ENCODE results near the gene DFFB. TPM values are rescaled to one million over a fixed set of nuclear protein-coding genes. Genes with fewer than 3 reads are reported as not detected.

DFFB gene
- total RNA-seq, 1 experiment from 2014 or later: 17.1 TPM

GRCh38 chr1:3924186-3924824 is 67.0 kb downstream of the DFFB start:
- ChIA-PET POLR2A (ENCODE audit: unreplicated experiment) (no interaction called here), CTCF (no interaction called here)
- Histone ChIP-seq H3F3A (ENCODE audit: low read length, unreplicated experiment) (no peaks in the 10 kb centered on the region), H3K4me3 (ENCODE audit: low read length) (no peak overlapping the region), H4K20me1 (ENCODE audit: low read length) (no peaks in the 10 kb centered on the region), H3K79me2 (ENCODE audit: low read length) (no peaks in the 10 kb centered on the region), H3K27ac (ENCODE audit: low read length) (no peak overlapping the region), H3K27me3 (ENCODE audit: low read length) (peaks cover 58% of the 10 kb centered on the region), H3K4me1 (ENCODE audit: insufficient read depth, low read length) (no peaks in the 10 kb centered on the region), H3K9me2 (replicated peaks; ENCODE audit: low read length) (no peaks in the 10 kb centered on the region), H3K9ac (ENCODE audit: low read length) (no peak overlapping the region), H3K36me3 (ENCODE audit: low read depth, low read length) (no peaks in the 10 kb centered on the region), H3K4me2 (ENCODE audit: low read length) (no peak overlapping the region), H2AFZ (ENCODE audit: low read length) (no peak overlapping the region), H3K9me3 (ENCODE audit: low read length) (no peaks in the 10 kb centered on the region)
- intact Hi-C loops (cut with micrococcal nuclease): no loop called here
- BruUV-seq (replicated peaks): no TSS peak
- ATAC-seq (no peak), DNase-seq (no peak)
- no peak for TF ChIP-seq CTCF (conservative IDR thresholded peaks at IDR 0.05; ENCODE audit: low read depth, low read length)
- no peak for TF ChIP-seq EZH2 (IDR thresholded peaks at IDR 0.05; ENCODE audit: low read length, unreplicated experiment)
- TF ChIP-seq EZH2phosphoT487 (IDR thresholded peaks at IDR 0.05; ENCODE audit: borderline replicate concordance, low read length): no peak

DNA sequence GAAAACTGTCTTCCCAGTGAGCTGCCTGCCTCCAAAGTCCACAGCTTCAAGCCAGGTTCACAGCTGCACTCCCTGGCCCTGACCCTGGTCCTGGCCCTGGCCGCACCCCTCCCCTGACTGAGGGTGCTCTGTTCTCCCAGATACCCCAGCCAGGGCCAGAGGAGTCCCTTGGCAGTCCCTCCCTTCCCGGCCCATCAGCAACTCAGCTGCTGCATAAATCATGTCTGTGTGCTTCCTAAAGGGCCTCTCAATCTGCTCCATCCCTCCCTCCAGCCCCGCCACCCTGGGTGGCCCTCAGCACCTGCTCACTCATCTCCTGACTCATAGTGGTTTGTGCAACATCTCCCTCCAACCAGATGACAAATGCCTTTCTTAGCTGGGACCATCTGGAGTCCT is 67.5 kb downstream of the DFFB start:
- H3K9me3 ChIP-seq (ENCODE audit: low read length): no peaks in the 10 kb centered on the region
- no peaks in the 10 kb centered on the region for H4K20me1 ChIP-seq (ENCODE audit: low read length)
- intact Hi-C loops (cut with micrococcal nuclease): no loop called here
- H3K27me3 ChIP-seq (ENCODE audit: low read length): peaks cover 53% of the 10 kb centered on the region
- no peaks in the 10 kb centered on the region for H3F3A ChIP-seq (ENCODE audit: low read length, unreplicated experiment)
- no peaks in the 10 kb centered on the region for H3K79me2 ChIP-seq (ENCODE audit: low read length)
- no TSS peak for BruUV-seq (replicated peaks)
- ChIA-PET CTCF (no interaction called here), POLR2A (ENCODE audit: unreplicated experiment) (no interaction called here)
- DNase-seq (peak; percentile 56), ATAC-seq (peak; percentile 19; the same call in 1 of the 2 replicates)
- no peak overlapping the region for H3K4me3 ChIP-seq (ENCODE audit: low read length)
- H3K4me1 ChIP-seq (ENCODE audit: insufficient read depth, low read length): no peaks in the 10 kb centered on the region
- no peaks in the 10 kb centered on the region for H3K9me2 ChIP-seq (replicated peaks; ENCODE audit: low read length)
- no peak overlapping the region for H2AFZ ChIP-seq (ENCODE audit: low read length)
- no peak overlapping the region for H3K9ac ChIP-seq (ENCODE audit: low read length)
- no peak for TF ChIP-seq EZH2phosphoT487 (IDR thresholded peaks at IDR 0.05; ENCODE audit: borderline replicate concordance, low read length)
- no peak overlapping the region for H3K27ac ChIP-seq (ENCODE audit: low read length)
- no peaks in the 10 kb centered on the region for H3K36me3 ChIP-seq (ENCODE audit: low read depth, low read length)
- H3K4me2 ChIP-seq (ENCODE audit: low read length): no peak overlapping the region

DNA sequence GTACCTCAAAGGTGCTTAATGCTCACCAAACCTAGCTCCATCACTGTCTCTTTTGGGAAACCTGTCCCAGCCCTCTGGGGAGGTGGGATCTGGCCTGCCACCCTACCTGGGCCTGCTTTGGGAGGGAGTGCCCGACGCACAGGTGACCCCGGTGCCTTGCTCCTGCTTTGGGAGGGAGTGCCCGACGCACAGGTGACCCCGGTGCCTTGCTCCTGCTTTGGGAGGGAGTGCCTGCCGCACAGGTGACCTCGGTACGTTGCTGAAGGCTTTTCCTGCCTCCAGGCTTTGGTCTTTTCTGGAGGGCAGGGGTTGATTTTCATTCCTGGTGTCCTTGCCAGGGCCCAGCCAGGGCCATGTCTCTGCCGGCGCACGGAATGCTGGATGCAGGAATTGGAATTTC is 68.0 kb downstream of the DFFB start:
- ChIA-PET CTCF (no interaction called here), POLR2A (ENCODE audit: unreplicated experiment) (no interaction called here)
- Histone ChIP-seq H3K27me3 (ENCODE audit: low read length) (peaks cover 54% of the 10 kb centered on the region), H3K9me3 (ENCODE audit: low read length) (no peaks in the 10 kb centered on the region), H3K9me2 (replicated peaks; ENCODE audit: low read length) (no peaks in the 10 kb centered on the region), H3K4me3 (ENCODE audit: low read length) (no peak overlapping the region), H3K4me1 (ENCODE audit: insufficient read depth, low read length) (no peaks in the 10 kb centered on the region), H3K79me2 (ENCODE audit: low read length) (no peaks in the 10 kb centered on the region), H3K4me2 (ENCODE audit: low read length) (no peak overlapping the region), H3F3A (ENCODE audit: low read length, unreplicated experiment) (no peaks in the 10 kb centered on the region), H2AFZ (ENCODE audit: low read length) (no peak overlapping the region), H3K36me3 (ENCODE audit: low read depth, low read length) (no peaks in the 10 kb centered on the region), H3K9ac (ENCODE audit: low read length) (no peak overlapping the region), H3K27ac (ENCODE audit: low read length) (no peak overlapping the region), H4K20me1 (ENCODE audit: low read length) (no peaks in the 10 kb centered on the region)
- intact Hi-C loops (cut with micrococcal nuclease): no loop called here
- no peak for ATAC-seq
- no peak for DNase-seq
- TF ChIP-seq EZH2phosphoT487 (IDR thresholded peaks at IDR 0.05; ENCODE audit: borderline replicate concordance, low read length) (no peak), CTCF (conservative IDR thresholded peaks at IDR 0.05; ENCODE audit: low read depth, low read length) (no peak), EZH2 (IDR thresholded peaks at IDR 0.05; ENCODE audit: low read length, unreplicated experiment) (no peak)
- BruUV-seq (replicated peaks): no TSS peak
